Adrenal gland (tissue), 12 donors: Measurements from ENCODE around the gene CDK6. TPM values are rescaled to one million over a fixed set of nuclear protein-coding genes. Genes with fewer than 3 reads are reported as not detected.
"Not testable (repeated sequence)": the region's sequence is repeated elsewhere in the genome, so short reads cannot be mapped to it uniquely, and the experiment has no call there.

Experiments
- DNase-seq, 7 donors: peaks; one replicate each; pipeline ENCODE4 v3.0.0-alpha.2; 2019 to 2020
- H3K27ac ChIP-seq, 5 donors: fragments of 200-600 bp; sonication (generic) in 4 of 5; 1 replicate in 3 of 5; 2 replicates in 2 of 5; pipeline versions ENCODE4 v1.5.1 to v1.8.0; 2016 to 2020; ENCODE audit warnings: mild to moderate bottlenecking in 1 of 5
- H3K27me3 ChIP-seq: fragments of 200-600 bp; 2 replicates; pipeline ENCODE4 v1.8.0; 2021
- H3K36me3 ChIP-seq, 2 donors: fragments of 200-600 bp; replicated peaks in 1 of 2; 1 replicate in 1 of 2; 2 replicates in 1 of 2; pipeline versions ENCODE4 v1.5.1 to v1.8.0; 2018 to 2022
- H3K4me1 ChIP-seq, 2 donors: fragments of 200-600 bp; replicated peaks in 1 of 2; 1 replicate in 1 of 2; 2 replicates in 1 of 2; pipeline versions ENCODE4 v1.5.1 to v1.8.0; 2018 to 2021
- H3K4me3 ChIP-seq, 4 donors: fragments of 200-600 bp; sonication (generic) in 3 of 4; one replicate each; pipeline ENCODE4 v1.5.1; 2016 to 2018
- H3K9me3 ChIP-seq, 3 donors: fragments of 200-600 bp; sonication (generic) in 1 of 3; replicated peaks in 1 of 3; 1 replicate in 2 of 3; 2 replicates in 1 of 3; pipeline versions ENCODE4 v1.5.1 to v1.8.0; 2016 to 2021
- POLR2A ChIP-seq, 2 donors: fragments of 450-650 bp; IDR thresholded peaks; one replicate each; pipeline ENCODE4 v1.6.1; 2017; ENCODE audit warnings: antibody characterized with exemption in 2 of 2, mild to moderate bottlenecking in 2 of 2, moderate library complexity in 1 of 2
- WGBS, 4 donors: extraction: QIAGEN DNeasy Blood & Tissue Kit in 2 of 4; methylation state at CpG; one replicate each; pipeline versions ENCODE4 v1.1.5 to v1.1.7; 2013 to 2017; 5-methylcytosine and 5-hydroxymethylcytosine counted together
- intact Hi-C, 2 donors: fragments of 100-400 bp; cut with DNase I; formaldehyde crosslinking; loops; one replicate each; pipeline versions ENCODE4 v1.14.1 to v1.15.0; 2022 to 2023
- polyA plus RNA-seq, 3 donors: library from polyadenylated mRNA; stranded (reverse); fragments of 200-250 nt in 2 of 3; fragments of 350-450 nt in 1 of 3; fragmentation: Illumina TruSeq in 1 of 3; extraction: RNeasy Lipid Tissue Mini Kit (QIAGEN cat#74804) in 1 of 3; gene quantifications; one replicate each; pipeline ENCODE4 v1.2.3, GENCODE V29; 2013 to 2014
- total RNA-seq, 9 donors: library from RNA; depleted of rRNA in 4 of 9; stranded (reverse); fragments of >200 nt in 4 of 9; fragments of 120-200 nt in 1 of 9; fragmentation: NEBNext Ultra II Directional in 1 of 9; extraction: Animal tissue kit (Norgen Biotek cat#: 25700) in 1 of 9; gene quantifications; one replicate each; pipeline versions ENCODE4 v1.1.0 to v1.2.4, GENCODE V29; 2013 to 2023
- TF ChIP-seq, protein P1 (sequence below), 6 experiments: fragments of 450-650 bp in 4 of 6; fragments of 200-600 bp in 2 of 6; sonication (generic) in 1 of 6; IDR thresholded peaks; 1 replicate in 5 of 6; 2 replicates in 1 of 6; pipeline versions ENCODE4 v1.5.1 to v1.8.0; 2016 to 2021; ENCODE audit warnings: antibody characterized with exemption in 6 of 6, mild to moderate bottlenecking in 2 of 6, moderate library complexity in 1 of 6
- donor health status: healthy with polysubstance abuse.
- donor health status: Bipolar disorder and iron deficiency.
- donor health status: DM: yes; HTN: yes; CAD: no.
- donor health status: DM: no; HTN: no; CAD: no.
- donor health status: DM: no; HTN: no; CAD: no.
- donor health status: DM: yes; HTN: yes; CAD: no.

Gene CDK6
- total and polyA plus RNA-seq, 12 donors = 2.5 to 151 (median 33.4) TPM

DNA sequence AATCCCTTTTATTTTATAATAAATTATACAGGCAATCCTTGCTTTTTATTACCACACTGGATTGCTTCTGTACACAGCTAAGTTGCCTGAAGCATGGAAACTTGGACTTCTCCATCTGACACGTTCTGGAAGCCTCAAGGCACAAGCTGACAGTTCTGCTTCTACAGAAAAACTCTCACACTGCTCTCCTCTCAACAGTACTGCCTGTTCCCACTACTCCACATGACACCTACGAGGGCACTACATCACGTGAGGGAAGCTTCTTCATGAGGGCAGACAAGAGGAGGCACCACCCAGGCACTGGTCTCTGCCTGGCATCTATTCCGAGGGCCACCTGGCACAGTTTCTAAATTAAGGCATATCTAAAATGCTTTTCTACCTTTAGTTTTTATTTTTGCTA lies 229.4 kb downstream of the CDK6 start:
- TF ChIP-seq, protein P1, sequence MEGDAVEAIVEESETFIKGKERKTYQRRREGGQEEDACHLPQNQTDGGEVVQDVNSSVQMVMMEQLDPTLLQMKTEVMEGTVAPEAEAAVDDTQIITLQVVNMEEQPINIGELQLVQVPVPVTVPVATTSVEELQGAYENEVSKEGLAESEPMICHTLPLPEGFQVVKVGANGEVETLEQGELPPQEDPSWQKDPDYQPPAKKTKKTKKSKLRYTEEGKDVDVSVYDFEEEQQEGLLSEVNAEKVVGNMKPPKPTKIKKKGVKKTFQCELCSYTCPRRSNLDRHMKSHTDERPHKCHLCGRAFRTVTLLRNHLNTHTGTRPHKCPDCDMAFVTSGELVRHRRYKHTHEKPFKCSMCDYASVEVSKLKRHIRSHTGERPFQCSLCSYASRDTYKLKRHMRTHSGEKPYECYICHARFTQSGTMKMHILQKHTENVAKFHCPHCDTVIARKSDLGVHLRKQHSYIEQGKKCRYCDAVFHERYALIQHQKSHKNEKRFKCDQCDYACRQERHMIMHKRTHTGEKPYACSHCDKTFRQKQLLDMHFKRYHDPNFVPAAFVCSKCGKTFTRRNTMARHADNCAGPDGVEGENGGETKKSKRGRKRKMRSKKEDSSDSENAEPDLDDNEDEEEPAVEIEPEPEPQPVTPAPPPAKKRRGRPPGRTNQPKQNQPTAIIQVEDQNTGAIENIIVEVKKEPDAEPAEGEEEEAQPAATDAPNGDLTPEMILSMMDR (IDR thresholded peaks at IDR 0.05) = no peak
- TF ChIP-seq POLR2A (IDR thresholded peaks at IDR 0.05) = no peak
- WGBS, 4 donors = 85 to 94% (median 92%) methylated on average over 4 of the region's 4 CpGs
- Histone ChIP-seq H3K27ac (no peak overlapping the region), H3K4me3 (no peak overlapping the region), H3K4me1 (peaks cover 0 to 12% of the 10 kb centered on the region in 2 donors), H3K9me3 (peaks cover 0 to 4% (median 0%) of the 10 kb centered on the region in 3 donors), H3K36me3 (no peaks in the 10 kb centered on the region), H3K27me3 (no peaks in the 10 kb centered on the region)
- intact Hi-C loops = no loop called here
- no peak for DNase-seq

DNA sequence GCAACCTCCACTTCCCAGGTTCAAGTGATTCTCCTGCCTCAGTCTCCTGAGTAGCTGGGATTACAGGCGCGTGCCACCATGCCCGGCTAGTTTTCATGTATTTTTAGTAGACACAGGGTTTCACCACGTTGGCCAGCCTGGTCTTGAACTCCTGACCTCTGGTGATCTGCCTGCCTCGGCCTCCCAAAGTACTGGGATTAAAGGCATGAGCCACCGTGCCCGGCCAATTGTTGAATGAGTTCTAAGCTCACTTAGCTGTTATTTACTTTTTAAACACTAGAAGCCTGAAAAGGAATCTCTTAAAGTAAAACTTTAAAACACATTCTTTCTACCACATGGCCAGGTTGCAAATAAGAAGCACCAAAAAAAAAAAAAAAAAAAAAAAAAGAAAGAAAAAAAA lies 231.9 kb downstream of the CDK6 start:
- intact Hi-C loops = not testable (repeated sequence)

DNA sequence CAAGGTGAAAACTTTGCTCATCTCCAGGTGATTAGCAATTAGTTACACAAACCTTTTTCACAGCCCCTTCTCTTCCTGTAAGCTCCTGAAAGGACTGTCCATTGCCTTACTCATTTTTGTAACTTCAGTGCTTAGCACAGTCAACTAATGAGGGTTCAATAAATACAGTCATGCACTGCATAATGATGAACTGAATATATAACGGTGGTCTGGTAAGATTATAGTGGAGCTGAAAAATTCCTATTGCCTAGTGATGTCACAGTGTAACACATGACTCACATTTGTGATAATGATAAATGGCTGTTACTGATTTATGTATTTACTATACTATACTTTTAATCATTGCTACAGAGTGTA lies 233.3 kb downstream of the CDK6 start:
- Histone ChIP-seq H3K36me3 (no peaks in the 10 kb centered on the region), H3K27ac (peak overlapping the region in 1 of 5 donors; percentile 44), H3K27me3 (no peaks in the 10 kb centered on the region), H3K4me3 (no peak overlapping the region), H3K4me1 (no peaks in the 10 kb centered on the region), H3K9me3 (peaks cover 0 to 4% (median 0%) of the 10 kb centered on the region in 3 donors)
- WGBS, 4 donors = 52 to 62% (median 57%) methylated on average over 1 of the region's 1 CpG
- no peak for DNase-seq
- TF ChIP-seq POLR2A (IDR thresholded peaks at IDR 0.05) = no peak
- TF ChIP-seq, protein P1 (IDR thresholded peaks at IDR 0.05) = no peak
- intact Hi-C loops = no loop called here

More for the DNA sequence above, 231.9 kb downstream of the CDK6 start:
- not testable (repeated sequence) for H3K27ac ChIP-seq, H3K4me1 ChIP-seq, DNase-seq, H3K9me3 ChIP-seq, H3K36me3 ChIP-seq, H3K27me3 ChIP-seq, H3K4me3 ChIP-seq
- 88 to 92% (median 90%) methylated on average over 7 of the region's 7 CpGs for WGBS, 4 donors

DNA sequence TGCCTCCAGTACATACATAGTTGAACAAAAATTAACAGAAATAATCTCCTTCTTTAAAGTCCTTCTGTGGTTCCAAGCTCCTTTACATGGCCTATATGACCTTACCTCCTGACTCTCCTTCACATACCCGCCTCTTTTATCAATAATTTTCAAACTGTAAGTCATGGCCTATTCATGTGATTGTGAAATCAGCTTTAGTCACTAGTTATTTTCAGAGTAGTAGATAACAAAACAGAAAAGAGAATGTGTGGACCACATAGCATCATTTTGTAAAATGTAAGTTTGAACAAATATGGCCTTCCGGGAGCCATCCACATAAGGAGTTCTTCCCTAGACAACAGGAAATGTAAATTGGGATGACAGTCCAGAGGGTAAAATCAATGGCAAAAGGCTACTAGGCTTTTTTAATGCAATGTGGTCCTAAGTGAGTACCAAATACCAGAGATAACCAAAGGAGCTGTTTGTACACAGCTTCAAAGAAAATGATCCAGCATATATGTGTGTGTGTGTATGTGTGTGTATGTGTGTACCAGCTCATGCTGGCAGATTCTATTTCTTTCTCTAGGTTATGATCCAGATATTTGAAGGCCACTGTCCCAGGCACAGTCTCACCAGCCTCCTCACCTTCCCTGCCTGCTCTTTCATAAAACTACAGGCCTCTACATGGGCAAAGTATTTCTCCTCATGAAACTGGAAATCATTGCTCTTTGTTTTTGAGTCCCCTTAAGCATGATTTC lies 233.9 kb downstream of the CDK6 start:
- Histone ChIP-seq H3K36me3 (no peaks in the 10 kb centered on the region), H3K27ac (peak overlapping the region in 1 of 5 donors; percentile 50), H3K4me1 (no peaks in the 10 kb centered on the region), H3K9me3 (peaks cover 0 to 2% (median 0%) of the 10 kb centered on the region in 3 donors), H3K27me3 (no peaks in the 10 kb centered on the region), H3K4me3 (no peak overlapping the region)
- WGBS, 4 donors = 62 to 71% (median 66%) methylated on average over 2 of the region's 2 CpGs
- DNase-seq = no peak
- intact Hi-C loops = no loop called here
- no peak for TF ChIP-seq POLR2A (IDR thresholded peaks at IDR 0.05)
- TF ChIP-seq, protein P1 (IDR thresholded peaks at IDR 0.05) = no peak
